Activated T-cell treated with anti-CD3 and anti-CD28 coated beads, Interleukin-2, amount 50 U/mL, for 1 hour (primary cell): Measurements from ENCODE around the gene ARMC5.
"Not testable (repeated sequence)": the region's sequence is repeated elsewhere in the genome, so short reads cannot be mapped to it uniquely, and the experiment has no call there.

Source experiments
- DNase-seq: peaks from one replicate; pipeline ENCODE4 v3.0.0-alpha.2; 2020

Gene ARMC5

DNA sequence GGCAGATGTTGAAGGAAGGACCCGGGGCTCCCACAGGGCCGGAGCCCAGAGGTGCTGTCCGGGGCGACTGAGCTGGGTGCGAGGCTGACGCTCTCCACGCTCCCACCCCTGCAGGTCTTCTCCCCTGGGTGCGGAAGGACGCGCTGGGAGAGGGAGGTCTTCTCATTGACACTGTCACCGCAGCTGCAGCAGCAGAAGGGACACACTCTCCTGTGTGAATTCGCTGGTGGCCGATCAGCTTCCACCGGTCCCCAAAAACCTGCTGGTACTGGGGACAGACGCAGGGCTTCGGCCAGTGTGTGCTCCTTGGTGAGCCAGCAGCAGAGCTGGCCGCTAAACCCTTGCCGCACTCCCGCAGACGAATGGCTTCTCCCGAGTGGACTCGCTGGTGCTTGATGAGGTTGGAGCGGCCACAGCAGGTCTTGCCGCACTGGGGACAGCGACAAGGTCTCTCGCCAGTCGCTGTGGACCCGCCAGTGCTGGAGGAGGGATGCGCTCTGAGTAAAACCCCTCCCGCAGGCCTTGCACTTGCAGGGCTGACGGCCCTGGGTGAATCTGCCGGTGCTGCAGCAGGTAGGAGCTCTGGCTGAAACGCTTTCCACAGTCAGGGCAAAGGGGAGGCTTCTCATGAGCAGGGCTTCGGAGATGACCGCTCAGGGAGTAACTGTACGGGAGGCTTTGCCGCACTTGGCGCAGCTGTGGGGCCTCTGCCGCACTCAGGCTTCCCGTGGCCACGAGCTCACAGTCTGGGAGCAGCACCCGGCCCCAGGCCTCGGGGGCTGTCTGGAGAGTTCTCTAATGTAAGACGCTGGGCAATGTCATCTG is 22.9 kb upstream of the ARMC5 start:
- DNase-seq, result no peak

DNA sequence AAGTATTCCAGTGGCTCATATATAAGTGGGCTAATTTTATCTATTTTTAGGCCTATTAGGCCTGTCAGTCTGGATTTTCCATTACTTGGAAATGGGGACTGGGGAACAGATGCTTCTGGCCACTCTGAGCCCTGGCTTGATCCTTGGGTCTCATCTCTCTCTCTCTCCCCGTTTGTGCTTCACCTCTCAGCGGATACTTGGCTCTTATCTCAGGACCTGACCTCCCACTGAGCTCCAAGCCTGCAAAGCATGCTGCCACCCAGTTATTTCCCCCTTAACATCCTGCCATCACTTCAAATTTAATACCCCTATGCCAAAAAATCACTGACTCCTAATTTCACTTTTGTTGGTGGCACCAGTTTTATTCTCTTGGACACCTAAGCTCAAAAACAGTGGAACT is 20.9 kb upstream of the ARMC5 start:
- no peak for DNase-seq

DNA sequence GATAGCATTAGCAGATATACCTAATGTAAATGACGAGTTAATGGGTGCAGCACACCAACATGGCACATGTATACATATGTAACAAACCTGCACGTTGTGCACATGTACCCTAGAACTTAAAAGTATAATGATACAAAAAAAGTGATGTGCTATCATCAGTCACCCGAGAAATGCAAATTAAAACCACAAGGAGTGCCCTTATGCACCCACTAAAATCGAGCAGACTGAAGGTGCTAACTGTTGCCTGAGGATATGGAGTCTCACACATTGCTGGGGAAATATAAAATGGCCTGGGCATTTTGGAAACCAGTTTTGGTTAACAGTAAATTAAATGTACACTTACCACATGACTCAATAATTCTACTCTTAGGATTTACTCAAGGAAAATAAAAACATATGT is 20.3 kb upstream of the ARMC5 start:
- not testable (repeated sequence) for DNase-seq

DNA sequence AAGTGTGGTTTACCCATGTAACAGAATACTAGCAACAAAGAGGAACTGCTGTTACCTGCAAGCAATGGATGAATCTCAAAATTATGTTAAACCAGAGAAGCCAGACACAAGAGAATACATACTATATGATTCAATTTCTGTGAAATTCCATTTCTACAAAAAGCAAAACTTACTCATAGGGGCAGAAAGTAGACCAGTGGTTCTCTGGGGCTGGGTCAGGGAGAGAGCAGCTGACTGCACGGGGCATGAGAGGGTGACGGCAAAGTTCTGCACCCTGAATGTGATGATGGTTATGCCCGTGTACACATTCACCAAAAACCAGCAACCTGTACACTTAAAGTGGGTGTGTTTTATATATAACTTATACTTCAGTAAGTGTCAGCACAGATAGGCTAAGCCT is 19.8 kb upstream of the ARMC5 start:
- DNase-seq, result no peak

DNA sequence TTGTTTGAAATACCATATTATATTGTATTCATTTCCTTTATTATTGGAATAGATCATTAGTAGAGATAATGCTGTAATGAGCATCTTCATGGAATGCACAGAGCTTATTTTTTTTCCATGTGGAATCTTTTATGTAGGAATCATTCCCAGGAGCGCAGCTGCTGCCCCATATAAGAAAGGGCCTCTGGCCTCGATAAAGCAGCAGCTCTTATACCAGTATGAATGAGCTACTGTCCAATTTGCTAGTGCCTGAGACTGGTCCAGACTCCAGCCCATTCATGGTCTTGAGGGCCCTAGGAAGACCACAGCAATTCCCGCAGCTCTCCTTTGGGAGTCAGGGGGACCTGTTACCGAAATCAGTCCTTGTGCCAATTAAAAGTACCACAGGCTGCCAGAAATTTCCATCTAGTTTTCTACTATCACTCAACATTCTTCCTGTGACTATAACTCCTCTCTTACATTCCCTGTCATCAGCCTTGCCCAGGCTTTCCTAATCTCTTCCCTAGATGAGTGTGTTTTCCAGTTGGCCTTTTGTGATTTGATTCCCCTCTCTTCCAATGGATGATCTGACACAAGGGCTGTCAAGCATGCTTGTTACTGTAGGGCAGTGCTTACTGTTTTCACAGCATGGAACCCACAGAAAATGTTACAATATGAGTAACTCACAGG is 18.7 kb upstream of the ARMC5 start:
- no peak for DNase-seq

DNA sequence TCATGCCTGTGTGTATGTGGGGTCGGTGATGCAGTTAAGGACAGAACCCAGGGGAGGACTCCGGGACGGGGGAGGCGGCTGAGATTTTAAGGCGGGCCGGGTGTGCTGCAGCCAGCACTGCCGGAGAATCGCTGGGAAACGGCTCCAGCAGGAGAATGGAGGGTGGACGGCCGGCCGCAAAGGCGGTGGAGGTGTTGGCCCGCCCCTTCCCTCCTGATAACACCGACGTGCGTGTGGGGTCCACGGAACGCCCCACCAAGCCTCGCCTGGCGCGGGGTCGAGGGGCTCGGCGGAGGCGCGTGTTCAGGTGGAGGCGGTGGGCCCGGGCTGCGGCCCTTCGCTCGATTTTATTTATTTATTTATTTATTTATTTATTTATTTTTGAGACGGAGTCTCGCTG is 17.3 kb upstream of the ARMC5 start:
- DNase-seq, result no peak

DNA sequence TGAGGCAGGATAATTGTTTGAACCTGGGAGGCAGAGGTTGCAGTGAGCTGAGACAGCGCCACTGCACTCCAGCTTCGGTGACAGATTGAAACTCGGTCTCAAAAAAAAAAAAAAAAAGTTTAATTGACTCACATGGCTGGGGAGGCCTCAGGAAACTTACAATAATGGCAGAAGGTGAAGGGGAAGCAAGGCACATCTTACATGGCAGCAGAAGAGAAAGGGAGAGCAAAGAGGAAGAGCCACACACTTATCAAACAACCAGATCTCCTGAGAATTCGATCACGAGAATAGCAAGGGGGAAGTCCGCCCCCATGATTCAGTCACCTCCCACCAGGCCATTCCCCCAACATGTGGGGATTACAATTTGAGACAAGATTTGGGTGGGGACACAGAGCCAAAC is 13.4 kb upstream of the ARMC5 start:
- DNase-seq, result not testable (repeated sequence)

DNA sequence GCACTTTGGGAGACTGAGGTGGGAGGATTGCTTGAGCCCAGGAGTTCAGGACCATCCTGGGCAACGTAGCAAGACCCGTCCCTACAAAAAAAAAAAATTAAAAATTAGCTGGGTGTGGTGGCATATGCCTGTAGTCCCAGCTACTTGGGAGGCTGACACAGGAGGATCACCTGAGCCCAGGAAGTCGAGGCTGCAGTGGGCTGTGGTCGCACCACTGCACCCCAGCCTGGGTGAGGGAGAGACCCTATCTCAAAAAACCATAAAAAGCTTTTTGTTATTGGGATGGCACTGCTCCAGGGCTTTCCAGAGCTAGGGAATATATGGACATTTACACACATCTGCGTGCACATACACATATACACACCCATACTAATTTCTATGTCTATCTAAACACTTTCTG is 8.1 kb upstream of the ARMC5 start:
- DNase-seq, result no peak

DNA sequence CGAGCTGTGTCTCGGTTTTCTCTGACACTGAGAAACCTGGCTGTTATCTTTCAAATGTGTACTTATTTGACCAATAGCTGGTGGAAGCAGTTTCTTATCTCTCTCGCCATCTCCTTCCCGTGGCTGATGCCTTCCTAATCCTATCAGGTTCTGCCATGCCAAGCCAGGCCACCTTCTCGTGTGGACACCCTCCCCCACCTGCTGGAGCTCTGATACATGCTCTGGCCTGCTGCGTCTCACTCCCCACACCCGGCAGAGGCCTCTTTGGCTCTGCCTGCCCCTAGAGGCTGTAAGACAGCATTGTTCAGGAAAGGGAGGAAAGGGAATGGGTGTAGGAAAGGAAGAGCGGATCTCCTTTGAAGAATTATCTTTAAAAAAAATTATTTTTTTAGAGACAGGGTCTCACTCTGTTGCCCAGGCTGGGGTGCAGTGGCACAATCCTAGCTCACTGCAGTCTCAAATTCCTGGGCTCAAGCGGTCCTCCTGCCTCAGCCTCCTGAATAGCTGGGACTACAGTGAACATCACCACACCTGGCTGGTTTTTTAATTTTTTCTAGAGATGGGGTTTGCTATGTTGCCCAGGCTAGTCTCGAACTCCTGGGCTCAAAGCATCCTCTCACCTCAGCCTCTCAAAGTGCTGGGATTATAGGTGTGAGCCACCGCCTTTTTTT is 7.5 kb upstream of the ARMC5 start:
- DNase-seq, result no peak

DNA sequence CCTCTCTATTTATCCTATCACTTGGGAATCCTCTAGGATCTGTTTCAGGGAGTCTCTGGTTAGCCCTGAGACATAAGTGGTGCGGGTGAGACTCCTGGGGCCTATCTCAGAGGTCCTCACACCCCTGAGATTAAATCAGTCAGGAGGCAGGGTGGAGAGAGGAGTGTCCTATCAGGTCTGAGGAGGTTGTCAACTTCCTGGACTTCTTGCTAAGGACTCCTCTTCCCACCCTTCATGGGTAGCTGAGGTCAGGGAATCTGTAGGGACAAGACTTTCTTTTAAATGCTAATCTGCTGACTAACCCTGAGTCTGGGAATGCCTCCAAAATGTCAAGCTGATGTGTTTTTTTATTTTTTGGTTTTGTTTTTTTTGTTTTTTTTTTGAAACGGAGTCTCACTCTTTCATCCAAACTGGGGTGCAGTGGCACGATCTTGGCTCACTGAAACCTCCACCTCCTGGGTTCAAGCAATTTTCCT is 6.6 kb upstream of the ARMC5 start:
- DNase-seq, result no peak

DNA sequence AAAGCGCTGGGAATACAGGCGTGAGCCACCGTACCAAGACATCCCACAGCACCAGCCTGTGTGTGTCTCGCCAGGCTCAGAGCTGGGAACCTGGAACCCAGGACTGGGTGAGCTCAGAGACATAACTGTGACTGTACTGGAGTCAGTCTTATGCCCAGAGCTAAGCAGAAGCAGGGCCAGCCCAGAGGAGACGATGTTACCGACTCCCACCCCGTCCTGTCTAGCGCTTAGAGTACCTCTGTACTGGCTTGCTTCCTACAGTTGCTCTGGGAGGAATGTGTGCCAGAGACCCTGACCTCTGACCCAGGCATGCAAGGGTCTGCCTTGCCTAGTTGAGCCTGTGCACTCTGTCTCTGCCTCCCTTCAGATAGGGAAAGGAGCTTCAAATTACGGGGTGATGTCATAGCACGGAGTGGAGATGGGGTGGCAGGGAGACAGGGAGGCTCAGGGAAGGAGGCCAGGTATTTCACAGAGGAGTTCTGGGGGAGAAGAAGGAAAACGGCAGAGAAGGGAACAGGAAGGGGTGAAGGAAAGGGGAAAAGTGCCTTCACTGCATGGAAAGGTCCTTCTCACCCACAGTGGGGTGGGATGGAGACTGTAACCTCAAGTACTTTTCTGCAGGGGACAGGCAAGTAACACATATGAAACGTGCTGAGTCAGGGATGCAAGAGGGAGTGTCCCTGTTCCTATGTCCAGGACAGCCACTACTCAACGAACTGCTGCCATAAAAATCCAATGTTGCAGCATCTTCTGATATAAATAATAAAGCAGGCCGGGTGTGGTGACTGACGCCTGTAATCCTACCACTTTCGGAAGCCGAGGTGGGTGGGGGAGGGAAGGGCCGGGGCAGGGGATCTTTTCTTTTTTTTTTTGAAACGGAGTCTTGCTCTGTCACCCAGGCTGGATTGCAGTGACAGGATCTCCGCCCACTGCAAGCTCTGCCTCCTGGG is 5.8 kb upstream of the ARMC5 start:
- no peak for DNase-seq

DNA sequence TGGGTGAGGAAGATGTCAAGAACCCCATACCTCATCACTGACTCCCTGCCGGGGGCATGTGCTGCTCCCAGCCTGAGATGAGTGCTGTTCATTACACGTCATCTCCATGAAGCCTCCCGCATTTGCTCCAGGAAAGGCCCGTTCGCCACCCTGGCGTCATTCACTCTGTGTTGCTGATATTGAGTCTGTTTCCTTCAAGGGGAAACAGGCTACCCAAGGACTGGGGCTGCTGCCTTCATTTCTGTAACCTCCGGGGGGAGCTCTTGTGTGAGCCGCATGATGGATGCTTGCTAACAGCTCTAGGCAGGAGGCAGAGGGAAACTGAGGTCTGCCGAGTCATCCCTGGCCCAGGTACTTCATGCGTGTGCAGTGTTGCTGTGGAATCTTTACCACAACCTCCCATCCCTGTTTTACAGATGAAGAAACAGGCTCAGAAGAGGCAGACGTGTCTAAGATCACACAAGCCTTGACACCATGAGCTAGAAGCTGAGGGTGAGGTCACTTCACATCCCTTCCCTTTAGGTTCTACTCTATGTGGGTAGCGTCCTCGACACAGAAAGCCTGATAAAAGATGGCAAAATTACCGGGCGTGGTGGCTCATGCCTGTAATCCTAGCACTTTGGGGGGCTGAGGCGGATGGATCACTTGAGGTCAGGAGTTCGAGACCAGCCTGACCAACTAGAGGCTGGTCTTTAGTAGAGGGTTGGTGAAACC is 3.5 kb upstream of the ARMC5 start:
- no peak for DNase-seq

DNA sequence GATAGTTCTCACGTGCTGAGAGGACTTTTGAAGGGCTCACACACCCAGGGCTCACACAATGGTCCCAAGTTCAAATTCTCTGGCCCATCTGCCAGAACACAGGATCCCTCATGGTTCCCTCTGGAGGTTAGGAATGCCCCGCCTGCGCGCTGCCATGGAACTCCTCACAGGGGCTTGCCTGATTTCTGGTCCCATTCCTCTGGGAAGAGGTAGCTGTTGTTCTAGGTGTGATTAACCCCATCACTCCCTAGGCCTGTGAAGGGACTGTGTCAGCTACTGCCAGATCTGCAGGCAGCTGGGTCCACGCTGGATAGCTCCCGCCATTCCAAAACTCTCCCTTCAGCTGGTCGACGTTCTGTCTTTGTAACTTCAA is 2.3 kb upstream of the ARMC5 start:
- no peak for DNase-seq

DNA sequence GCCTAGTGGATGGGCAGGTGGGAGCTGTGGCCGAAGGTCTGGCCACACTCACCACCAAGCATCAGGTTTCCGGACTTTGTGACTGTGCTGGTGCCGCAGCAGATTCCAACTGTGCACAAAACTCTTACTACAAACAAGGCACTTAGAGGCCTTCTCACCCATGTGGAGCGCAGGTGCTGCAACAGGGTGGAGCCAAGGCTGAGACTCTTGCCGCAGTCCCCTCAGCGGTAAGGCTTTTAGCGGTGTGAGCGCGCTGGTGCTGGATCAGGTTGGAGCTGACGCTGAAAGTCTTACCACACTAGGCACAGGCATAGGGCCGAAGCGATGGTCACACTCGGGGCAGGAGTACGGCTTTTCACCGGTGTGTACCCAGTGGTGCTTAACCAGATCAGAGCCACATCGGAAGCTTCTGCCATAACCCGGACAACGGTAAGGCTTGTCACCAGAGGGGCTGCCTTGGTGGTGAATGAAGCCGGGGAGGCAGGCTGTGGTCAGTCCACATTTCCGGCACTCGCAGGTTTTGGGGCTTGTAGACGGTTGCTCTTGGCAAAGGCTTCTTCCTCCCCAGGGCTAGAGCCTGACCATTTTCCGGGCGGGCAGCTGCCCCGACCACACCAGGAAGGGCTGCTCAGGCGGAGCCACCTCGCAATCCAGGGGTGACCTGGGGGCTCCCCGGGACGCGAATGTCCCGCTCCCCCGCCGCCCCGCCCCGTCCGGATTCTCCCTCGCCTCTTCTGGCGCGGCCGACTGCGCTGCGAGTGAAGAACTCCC is 1.0 kb upstream of the ARMC5 start:
- DNase-seq, result peak; percentile 62

DNA sequence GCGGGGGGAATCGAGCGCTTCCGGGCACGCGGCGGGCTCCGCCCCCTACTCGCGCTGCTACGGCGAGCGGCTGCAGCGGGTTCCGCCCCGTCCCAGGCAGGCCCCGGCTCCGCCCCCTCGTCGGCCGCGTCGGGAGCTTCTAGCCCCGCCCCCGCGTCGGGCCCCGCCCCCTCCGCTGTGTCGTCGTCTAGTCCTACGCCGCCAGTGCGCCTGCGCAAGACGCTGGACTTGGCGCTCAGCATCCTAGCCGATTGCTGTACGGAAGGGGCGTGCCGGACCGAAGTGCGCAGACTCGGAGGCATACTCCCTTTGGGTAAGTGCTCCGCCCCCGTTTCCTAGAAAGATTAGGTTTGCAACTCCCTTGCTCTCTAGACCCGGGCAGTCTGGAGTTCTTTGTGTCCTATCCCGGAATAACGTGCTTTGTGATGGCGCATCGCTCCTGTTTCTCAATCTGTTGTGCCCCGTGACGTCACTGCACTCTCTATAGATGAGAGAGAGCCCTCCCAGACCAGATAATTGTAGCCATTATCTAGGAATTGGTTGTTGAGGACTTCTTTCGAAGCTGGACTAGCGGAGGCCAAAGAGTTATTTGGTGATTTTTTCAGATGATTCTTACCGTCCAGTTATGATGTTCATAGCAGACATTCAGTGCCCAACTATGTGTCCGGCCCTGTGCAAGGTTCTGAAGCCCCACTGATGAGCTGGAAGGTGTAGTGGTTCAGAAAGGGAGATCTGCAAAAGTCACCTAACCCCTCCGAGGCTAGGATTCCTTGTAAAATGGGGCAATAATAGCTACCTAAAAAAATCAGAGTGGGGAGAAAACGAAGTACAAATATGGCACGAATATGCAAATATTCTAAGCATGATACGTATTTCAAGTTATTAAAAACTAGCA is 633 bp downstream of the ARMC5 start:
- DNase-seq, result peak; percentile 100

DNA sequence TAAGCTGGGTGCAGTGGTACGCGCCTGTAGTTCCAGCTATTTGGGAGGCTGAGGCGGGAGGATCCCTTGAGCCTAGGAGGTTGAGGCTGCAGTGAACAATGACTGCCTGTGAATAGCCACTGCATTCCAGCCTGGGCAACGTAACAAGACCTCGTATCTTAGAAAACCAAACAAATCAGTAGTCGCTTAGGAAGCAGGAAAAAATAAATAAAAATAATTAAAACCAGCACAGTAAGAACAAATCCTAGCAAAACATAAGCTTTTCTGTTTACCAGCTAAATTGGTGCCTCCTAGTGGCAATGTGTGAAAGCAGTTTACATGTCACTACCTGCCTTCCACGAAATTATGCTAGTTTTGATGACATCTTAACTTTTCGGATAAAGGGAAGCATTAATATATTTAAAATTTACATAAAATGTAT is 1.3 kb downstream of the ARMC5 start:
- DNase-seq, result no peak

DNA sequence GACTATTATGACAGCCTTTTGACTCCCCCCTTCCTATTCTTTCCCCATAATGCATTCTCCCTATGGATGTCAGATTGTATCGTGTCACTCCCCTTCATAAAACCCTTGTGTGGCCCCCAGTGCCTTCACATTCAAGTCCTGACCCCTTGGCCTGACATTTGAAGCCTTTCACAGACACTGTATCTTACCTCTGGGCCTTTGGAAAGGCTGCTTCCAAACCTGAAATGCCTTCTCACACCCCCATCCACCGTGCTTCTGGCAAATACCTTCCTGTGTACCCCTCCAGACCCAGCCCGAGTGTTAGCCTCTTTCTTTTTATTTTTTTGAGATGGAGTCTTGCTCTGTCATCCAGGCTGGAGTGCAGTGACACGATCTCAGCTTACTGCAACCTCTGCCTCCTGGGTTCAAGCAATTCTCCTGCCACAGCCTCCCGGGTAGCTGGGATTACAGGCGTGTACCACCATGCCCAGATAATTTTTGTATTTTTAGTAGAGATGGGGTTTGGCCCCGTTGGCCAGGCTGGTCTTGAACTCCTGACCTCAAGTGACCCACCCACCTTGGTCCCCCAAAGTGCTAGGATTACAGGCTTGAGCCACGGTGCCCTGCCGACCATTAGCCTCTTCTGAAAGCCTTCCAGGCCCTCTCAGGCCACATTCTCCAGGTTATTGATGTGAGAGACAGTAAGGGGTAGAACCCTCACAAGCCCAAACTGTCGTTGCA is 2.1 kb downstream of the ARMC5 start:
- no peak for DNase-seq

DNA sequence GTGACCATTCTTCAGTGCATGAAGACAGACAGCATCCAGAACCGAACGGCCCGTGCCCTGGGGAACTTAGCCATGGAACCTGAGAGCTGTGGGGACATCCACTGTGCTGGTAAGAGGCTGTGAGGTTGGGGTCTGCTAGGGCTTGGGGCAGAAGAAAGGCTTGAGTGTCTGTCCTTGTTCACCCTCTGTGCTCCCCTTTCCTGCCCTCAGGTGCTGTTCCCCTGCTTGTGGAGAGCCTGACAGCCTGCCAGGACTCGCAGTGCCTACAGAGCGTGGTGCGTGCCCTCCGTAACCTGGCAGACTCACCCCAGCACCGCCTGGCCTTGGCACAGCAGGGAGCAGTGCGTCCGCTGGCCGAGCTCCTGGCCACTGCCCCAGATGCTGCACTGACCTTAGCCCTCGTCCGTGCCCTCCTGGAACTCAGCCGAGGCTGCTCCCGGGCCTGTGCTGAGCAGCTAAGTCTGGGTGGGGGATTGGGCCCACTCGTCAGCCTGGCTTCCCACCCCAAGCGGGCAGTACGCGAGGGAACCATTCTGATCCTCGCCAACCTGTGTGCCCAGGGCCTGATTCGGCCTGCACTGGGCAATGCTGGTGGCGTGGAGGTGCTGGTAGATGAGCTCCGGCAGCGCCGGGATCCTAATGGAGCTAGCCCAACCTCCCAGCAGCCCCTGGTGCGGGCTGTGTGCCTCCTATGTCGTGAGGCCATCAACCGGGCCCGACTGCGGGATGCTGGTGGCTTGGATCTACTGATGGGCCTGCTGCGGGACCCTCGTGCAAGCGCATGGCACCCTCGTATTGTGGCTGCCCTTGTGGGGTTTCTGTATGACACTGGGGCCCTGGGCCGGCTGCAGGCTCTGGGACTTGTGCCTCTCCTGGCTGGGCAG is 2.9 kb downstream of the ARMC5 start:
- no peak for DNase-seq
